Keratinocyte (primary cell): ENCODE data around the gene WDR46. TPM values are rescaled to one million over a fixed set of nuclear protein-coding genes. Genes with fewer than 3 reads are reported as not detected.
A peak's percentile ranks its signal among the peaks of the same experiment; 100 is the strongest.

Experiments
- DNase-seq: peaks from one replicate; pipeline ENCODE4 v3.0.0-alpha.2; 2011; ENCODE audit warnings: low read depth, missing footprints, low spot score
- FAIRE-seq: peaks from 2 replicates; lab custom pipeline; 2011; peaks lifted over from hg19 to GRCh38; lab: Jason Lieb, UNC
- H2AFZ ChIP-seq: 2 replicates; pipeline ENCODE4 v1.6.0; 2012; ENCODE audit warnings: low read length, control low read depth, inconsistent platforms; ENCODE audit not compliant: control insufficient read depth
- H3K27ac ChIP-seq: 2 replicates; pipeline ENCODE4 v1.5.1; 2011; ENCODE audit warnings: low read length; ENCODE audit not compliant: control insufficient read depth, insufficient read depth
- H3K27me3 ChIP-seq: 3 replicates; pipeline ENCODE4 v1.6.0; 2011; ENCODE audit warnings: low read length; ENCODE audit not compliant: control insufficient read depth, insufficient read depth; ENCODE audit errors: extremely low read depth
- H3K36me3 ChIP-seq, 2 experiments: 2 replicates in 1 of 2; 3 replicates in 1 of 2; pipeline ENCODE4 v1.5.1; 2011; ENCODE audit warnings: low read length in 2 of 2, mild to moderate bottlenecking in 1 of 2; ENCODE audit not compliant: control insufficient read depth in 2 of 2, insufficient read depth in 2 of 2; ENCODE audit errors: extremely low read depth in 1 of 2
- H3K4me1 ChIP-seq: 3 replicates; pipeline ENCODE4 v1.5.1; 2011; ENCODE audit warnings: low read length; ENCODE audit not compliant: control insufficient read depth, insufficient read depth; ENCODE audit errors: extremely low read depth
- H3K4me2 ChIP-seq: 3 replicates; pipeline ENCODE4 v1.6.0; 2011; ENCODE audit warnings: low read depth, low read length; ENCODE audit not compliant: control insufficient read depth, insufficient read depth; ENCODE audit errors: extremely low read depth
- H3K4me3 ChIP-seq, 3 experiments: fragments of 200-600 bp in 1 of 3; sonication (generic) in 1 of 3; 2 replicates in 2 of 3; 3 replicates in 1 of 3; pipeline ENCODE4 v1.5.1; 2011 to 2016; ENCODE audit warnings: low read length in 3 of 3, mild to moderate bottlenecking in 3 of 3, control low read depth in 2 of 3, inconsistent platforms in 1 of 3, low read depth in 1 of 3, mixed read lengths in 1 of 3, mixed run types in 1 of 3, moderate library complexity in 1 of 3; ENCODE audit not compliant: control insufficient read depth in 2 of 3, insufficient read depth in 2 of 3; ENCODE audit errors: extremely low read depth in 1 of 3
- H3K79me2 ChIP-seq: 2 replicates; pipeline ENCODE4 v1.6.0; 2012; ENCODE audit warnings: low read length; ENCODE audit not compliant: control insufficient read depth, insufficient read depth
- H3K9ac ChIP-seq: 3 replicates; pipeline ENCODE4 v1.6.0; 2011; ENCODE audit warnings: low read length; ENCODE audit not compliant: control insufficient read depth, insufficient read depth; ENCODE audit errors: extremely low read depth
- H3K9me1 ChIP-seq: 3 replicates; pipeline ENCODE4 v1.6.0; 2011; ENCODE audit warnings: low read length; ENCODE audit not compliant: control insufficient read depth, insufficient read depth; ENCODE audit errors: extremely low read depth
- H3K9me3 ChIP-seq: 2 replicates; pipeline ENCODE4 v1.5.1; 2012; ENCODE audit warnings: low read depth, low read length; ENCODE audit not compliant: control insufficient read depth
- H4K20me1 ChIP-seq: 3 replicates; pipeline ENCODE4 v1.6.0; 2011; ENCODE audit warnings: low read length; ENCODE audit not compliant: control insufficient read depth, insufficient read depth; ENCODE audit errors: extremely low read depth
- CTCF ChIP-seq, 3 experiments: IDR thresholded peaks in 1 of 3; conservative IDR thresholded peaks in 1 of 3; optimal IDR thresholded peaks in 1 of 3; 2 replicates in 2 of 3; 3 replicates in 1 of 3; pipeline versions ENCODE3 to v1.5.1; 2011; ENCODE audit warnings: low read length in 3 of 3, mild to moderate bottlenecking in 3 of 3, moderate library complexity in 2 of 3, control low read depth in 1 of 3, inconsistent platforms in 1 of 3; ENCODE audit not compliant: insufficient read depth in 2 of 3; ENCODE audit errors: extremely low read depth in 1 of 3
- EZH2 ChIP-seq: IDR thresholded peaks from one replicate; pipeline ENCODE4 v1.6.1; 2012; ENCODE audit warnings: inconsistent platforms, mild to moderate bottlenecking, low read length, moderate library complexity
- dilution Hi-C: fragments of 300-500 bp; cut with MboI; formaldehyde crosslinking; loops from one replicate; pipeline ENCODE4 v1.7.0; 2020; ENCODE audit warnings: low sequenced_read_pairs; ENCODE audit not compliant: extremely low pct_ligation_motif_present
- polyA plus RNA-seq, 5 experiments: library from polyadenylated mRNA; depleted of rRNA in 3 of 5; stranded (reverse) in 3 of 5; stranded (forward) in 1 of 5; unstranded in 1 of 5; fragments of >200 nt; gene quantifications; 1 replicate in 1 of 5; 2 replicates in 3 of 5; 3 replicates in 1 of 5; pipeline versions ENCODE4 v1.2.1 to v1.2.3, GENCODE V29; 2011 to 2012; ENCODE audit warnings: missing spikeins in 2 of 5, low read depth in 1 of 5, low replicate concordance in 1 of 5

The WDR46 gene
- polyA plus RNA-seq, 1 donor (not counting 4 experiments of a cell fraction or from before 2014, with no cell fraction given), result 43.0 TPM

- Histone ChIP-seq H3K9ac (peak overlapping the region; percentile 98), H3K4me3 (peak overlapping the region; percentile 76 to 100 (median 96)), H2AFZ (peak overlapping the region; percentile 45), H3K36me3 (peaks cover 30 to 56% of the 10 kb centered on the region in 2 experiments), H3K9me1 (peaks cover 2% of the 10 kb centered on the region), H3K4me2 (peak overlapping the region; percentile 93), H4K20me1 (peaks cover 34% of the 10 kb centered on the region), H3K27me3 (no peaks in the 10 kb centered on the region), H3K27ac (peak overlapping the region; percentile 99), H3K79me2 (peaks cover 54% of the 10 kb centered on the region), H3K9me3 (no peaks in the 10 kb centered on the region), H3K4me1 (peaks cover 35% of the 10 kb centered on the region)
- no peak for TF ChIP-seq EZH2
- no peak for TF ChIP-seq CTCF (optimal IDR thresholded peaks at IDR 0.05 in 1 of 3, IDR thresholded peaks at IDR 0.05 in 1 of 3, conservative IDR thresholded peaks at IDR 0.05 in 1 of 3; ENCODE audit: extremely low read depth in 1 of 3, insufficient read depth in 2 of 3, low read length in 3 of 3)
- FAIRE-seq (no peak), DNase-seq (no peak)
- dilution Hi-C loops, result no loop called here
Observed at GRCh38 chr6:33272275-33273128, 16.5 kb downstream of the WDR46 start.

- H3K27ac ChIP-seq, result peak within 1 kb of the TSS; percentile 99
- peak within 1 kb of the TSS; percentile 76 to 100 (median 96) for H3K4me3 ChIP-seq
- H3K27me3 ChIP-seq, result no peaks in the 10 kb centered on the region
- peaks cover 54% of the 10 kb centered on the region for H3K79me2 ChIP-seq
- FAIRE-seq, result peak; percentile 71
- peak; percentile 97 for DNase-seq
- TF ChIP-seq CTCF (optimal IDR thresholded peaks at IDR 0.05 in 1 of 3, IDR thresholded peaks at IDR 0.05 in 1 of 3, conservative IDR thresholded peaks at IDR 0.05 in 1 of 3; ENCODE audit: extremely low read depth in 1 of 3, insufficient read depth in 2 of 3, low read length in 3 of 3) (no peak), EZH2 (no peak)
- H3K9me1 ChIP-seq, result peaks cover 2% of the 10 kb centered on the region
- H4K20me1 ChIP-seq, result peaks cover 34% of the 10 kb centered on the region
- dilution Hi-C loops, result no loop called here
- H2AFZ ChIP-seq, result peak within 1 kb of the TSS; percentile 98
- H3K9me3 ChIP-seq, result no peaks in the 10 kb centered on the region
- H3K4me2 ChIP-seq, result peak within 1 kb of the TSS; percentile 93
- H3K36me3 ChIP-seq, result peaks cover 38 to 60% of the 10 kb centered on the region in 2 experiments
- H3K9ac ChIP-seq, result peak within 1 kb of the TSS; percentile 98
- peaks cover 34% of the 10 kb centered on the region for H3K4me1 ChIP-seq
Observed at GRCh38 chr6:33271468-33272274, 17.4 kb downstream of the WDR46 start, which contains the start of the genes RPS18 and VPS52. Gene RPS18 (plus strand): TSS chr6:33272075. CDS start chr6:33272120, 45 bp downstream. Gene VPS52 (minus strand): TSS chr6:33271876. CDS start chr6:33271675, 201 bp downstream.
